Brain pericyte (primary cell): ENCODE data around the gene CAP2.
"Not testable (repeated sequence)": the region's sequence is repeated elsewhere in the genome, so short reads cannot be mapped to it uniquely, and the experiment has no call there.

Source experiments
- DNase-seq: peaks from one replicate; pipeline ENCODE4 v3.0.0-alpha.2; 2012; ENCODE audit warnings: low read depth, low spot score

The CAP2 gene

DNA sequence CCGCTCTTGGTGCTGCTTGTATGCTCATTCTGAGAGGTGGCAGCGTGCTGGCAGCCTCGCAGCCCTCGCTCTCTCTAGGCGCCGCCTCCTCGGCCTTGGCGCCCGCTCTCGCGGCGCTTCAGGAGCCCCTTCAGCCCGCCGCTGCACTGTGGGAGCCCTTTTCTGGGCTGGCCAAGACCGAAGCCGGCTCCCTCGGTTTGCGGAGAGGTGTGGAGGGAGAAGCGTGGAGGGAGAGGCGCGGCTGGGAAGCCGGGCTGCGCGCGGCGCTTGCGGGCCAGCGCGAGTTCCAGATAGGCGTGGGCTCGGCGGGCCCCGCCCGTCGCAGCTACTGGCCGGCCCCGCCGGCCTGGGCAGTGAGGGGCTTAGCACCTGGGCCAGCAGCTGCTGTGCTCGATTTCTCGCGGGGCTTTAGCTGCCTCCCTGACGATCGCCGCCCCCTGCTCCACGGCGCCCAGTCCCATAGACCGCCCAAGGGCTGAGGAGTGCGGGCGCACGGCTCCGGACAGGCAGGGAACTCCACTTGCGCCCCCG is 187.2 kb downstream of the CAP2 start:
- DNase-seq: no peak

GRCh38 chr6:17581282-17581681 is 187.9 kb downstream of the CAP2 start:
- DNase-seq: not testable (repeated sequence)

DNA sequence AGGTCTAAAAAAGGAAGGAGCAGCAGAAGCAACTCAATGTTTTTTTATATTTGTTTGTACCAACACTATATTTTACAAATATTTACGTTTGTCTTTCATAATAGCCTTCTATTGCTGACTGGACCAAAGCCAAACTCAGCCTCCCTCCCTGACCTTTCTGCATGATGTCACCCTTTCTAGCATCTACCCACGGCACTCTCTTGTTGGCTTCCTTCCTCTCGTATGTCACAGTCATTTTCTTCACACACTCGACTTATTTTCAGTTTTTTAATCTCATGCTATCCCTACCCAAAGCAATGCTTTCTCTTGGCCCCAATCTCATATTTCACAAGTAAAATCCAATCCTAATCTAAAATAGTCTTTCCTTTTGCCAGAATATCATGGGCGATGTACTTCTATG is 190.4 kb downstream of the CAP2 start:
- DNase-seq: no peak

- peak; percentile 57 for DNase-seq
Measured at GRCh38 chr6:17584241-17584803, 190.9 kb downstream of the CAP2 start.

- DNase-seq: no peak
Measured at GRCh38 chr6:17585766-17586490, 192.5 kb downstream of the CAP2 start.

GRCh38 chr6:17586623-17587022 is 193.2 kb downstream of the CAP2 start:
- not testable (repeated sequence) for DNase-seq

GRCh38 chr6:17588011-17588410 is 194.6 kb downstream of the CAP2 start:
- DNase-seq: no peak

GRCh38 chr6:17589406-17590096 is 196.2 kb downstream of the CAP2 start:
- DNase-seq: no peak

DNA sequence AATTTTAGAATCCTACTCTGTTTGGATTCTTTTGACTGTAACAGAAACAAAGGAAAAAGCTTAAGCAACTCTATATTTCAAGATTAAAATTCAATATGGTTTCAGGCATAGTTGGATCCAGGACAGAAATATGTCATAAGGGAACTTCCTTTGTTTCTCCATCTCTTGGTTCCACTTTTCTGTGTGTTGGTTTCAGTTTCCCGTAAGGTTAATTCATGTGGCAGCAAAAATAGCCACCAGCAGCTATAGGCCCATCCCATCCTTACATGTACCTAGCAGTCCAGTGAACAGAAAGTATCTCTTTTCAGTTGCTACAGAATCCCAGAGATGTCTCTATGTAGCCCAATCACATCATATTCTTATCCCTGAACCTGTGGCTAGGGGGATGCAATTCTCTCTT is 197.9 kb downstream of the CAP2 start:
- no peak for DNase-seq

GRCh38 chr6:17593246-17593645 is 199.9 kb downstream of the CAP2 start:
- DNase-seq: no peak

DNA sequence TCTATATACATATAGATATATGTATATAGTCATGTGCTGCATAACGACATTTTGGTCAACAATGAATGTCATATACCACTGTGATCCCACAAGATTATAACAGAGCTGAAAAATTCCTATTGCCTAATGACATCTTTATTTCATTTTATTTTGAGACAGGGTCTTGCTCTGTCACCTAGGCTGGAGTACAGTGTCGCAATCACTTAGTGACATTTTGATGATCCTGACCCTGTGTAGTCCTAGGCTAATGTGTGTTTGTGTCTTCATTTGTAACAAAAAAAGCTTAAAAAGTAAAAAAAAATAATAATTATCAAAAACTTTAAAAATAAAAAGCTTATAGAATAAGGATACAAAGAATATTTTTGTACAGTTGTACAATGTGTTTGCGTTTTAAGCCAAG is 202.7 kb downstream of the CAP2 start:
- no peak for DNase-seq

GRCh38 chr6:17599877-17600526 is 206.6 kb downstream of the CAP2 start, which contains the start of gene FAM8A1:
FAM8A1 (plus strand) TSS chr6:17600302; CDS start chr6:17600410, 108 bp downstream.
- peak; percentile 33 for DNase-seq

DNA sequence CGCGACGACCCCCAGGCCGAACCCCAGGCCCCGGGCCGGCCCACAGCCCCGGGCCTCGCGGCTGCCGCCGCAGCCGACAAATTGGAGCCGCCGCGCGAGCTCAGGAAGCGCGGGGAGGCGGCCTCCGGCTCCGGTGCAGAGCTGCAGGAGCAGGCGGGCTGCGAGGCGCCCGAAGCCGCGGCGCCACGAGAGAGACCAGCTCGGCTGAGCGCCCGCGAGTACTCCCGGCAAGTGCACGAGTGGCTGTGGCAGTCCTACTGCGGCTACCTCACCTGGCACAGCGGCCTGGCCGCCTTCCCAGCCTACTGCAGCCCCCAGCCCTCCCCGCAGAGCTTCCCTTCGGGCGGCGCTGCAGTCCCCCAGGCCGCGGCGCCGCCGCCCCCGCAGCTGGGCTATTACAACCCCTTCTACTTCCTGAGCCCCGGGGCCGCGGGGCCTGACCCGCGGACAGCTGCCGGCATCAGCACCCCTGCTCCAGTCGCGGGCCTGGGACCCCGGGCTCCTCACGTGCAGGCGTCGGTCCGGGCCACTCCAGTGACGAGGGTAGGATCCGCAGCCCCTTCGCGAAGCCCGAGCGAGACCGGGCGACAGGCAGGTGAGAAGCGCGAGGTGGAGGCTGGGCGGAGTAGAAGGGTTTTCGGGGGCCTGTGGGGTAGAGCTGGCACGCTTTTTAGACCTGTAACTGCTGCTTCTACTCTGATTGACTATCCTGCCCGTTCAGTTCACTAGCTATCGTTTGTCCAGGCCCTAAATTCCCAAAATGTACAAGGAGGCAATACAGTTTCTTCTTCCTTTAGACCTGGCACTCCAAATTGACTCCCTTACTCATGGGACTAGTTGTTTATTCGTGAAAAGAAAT is 207.4 kb downstream of the CAP2 start:
- no peak for DNase-seq

- no peak for DNase-seq
Measured at GRCh38 chr6:17601386-17601703, 207.9 kb downstream of the CAP2 start.

DNA sequence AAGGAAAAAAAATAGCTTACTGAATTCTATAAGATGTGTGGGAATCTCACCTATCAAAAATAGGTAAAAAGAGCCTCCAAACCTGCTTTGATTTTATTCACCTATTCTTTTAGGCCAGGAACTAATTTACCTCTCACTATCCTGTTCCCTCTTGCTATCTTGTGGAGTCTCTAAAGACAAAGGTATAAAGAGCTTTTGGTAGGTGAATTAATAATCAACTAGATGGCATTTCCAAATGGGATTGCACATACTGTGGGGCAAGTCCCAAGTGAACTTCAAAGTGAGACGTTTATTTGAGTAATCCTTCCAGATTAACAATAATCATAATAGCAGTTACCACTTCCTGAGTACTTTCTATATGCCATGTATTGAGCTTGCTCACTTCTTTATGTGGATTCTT is 209.5 kb downstream of the CAP2 start:
- DNase-seq: no peak

- DNase-seq: no peak
Measured at GRCh38 chr6:17606606-17607005, 213.2 kb downstream of the CAP2 start.
